SW480 (cell line): ENCODE measurements around the gene FGGY.
"Not testable (repeated sequence)": the region's sequence is repeated elsewhere in the genome, so short reads cannot be mapped to it uniquely, and the experiment has no call there.

ENCODE experiments used
- DNase-seq: peaks from one replicate; pipeline ENCODE4 v3.0.0-alpha.2; 2016; ENCODE audit warnings: low spot score

The FGGY gene

GRCh38 chr1:59482986-59483385, 186.1 kb downstream of the FGGY start:
- no peak for DNase-seq

- peak; percentile 52 for DNase-seq
These were observed 187.2 kb downstream of the FGGY start for GRCh38 chr1:59484096-59484495.

- no peak for DNase-seq
These were observed 188.3 kb downstream of the FGGY start for GRCh38 chr1:59485171-59485570.

GRCh38 chr1:59485949-59486348, 189.1 kb downstream of the FGGY start:
- DNase-seq: no peak

- DNase-seq: no peak
These were observed 189.7 kb downstream of the FGGY start for GRCh38 chr1:59486615-59487014.

GRCh38 chr1:59487335-59488031, 190.6 kb downstream of the FGGY start:
- DNase-seq: no peak

- no peak for DNase-seq
These were observed 195.6 kb downstream of the FGGY start for GRCh38 chr1:59492500-59492899.

- DNase-seq: no peak
These were observed 197.4 kb downstream of the FGGY start for GRCh38 chr1:59494145-59494833.

GRCh38 chr1:59496156-59496555, 199.3 kb downstream of the FGGY start:
- not testable (repeated sequence) for DNase-seq

GRCh38 chr1:59497616-59498015, 200.7 kb downstream of the FGGY start:
- no peak for DNase-seq

- peak; percentile 43 for DNase-seq
These were observed 201.7 kb downstream of the FGGY start for GRCh38 chr1:59498640-59499039.

- peak; percentile 66 for DNase-seq
These were observed 202.5 kb downstream of the FGGY start for GRCh38 chr1:59499273-59499942.

GRCh38 chr1:59499943-59500569, 203.2 kb downstream of the FGGY start:
- DNase-seq: peak; percentile 30

- DNase-seq: no peak
These were observed 204.3 kb downstream of the FGGY start for GRCh38 chr1:59500950-59501742.

GRCh38 chr1:59502009-59502691, 205.3 kb downstream of the FGGY start:
- DNase-seq: no peak

GRCh38 chr1:59504276-59504675, 207.4 kb downstream of the FGGY start:
- no peak for DNase-seq

GRCh38 chr1:59505596-59506028, 208.7 kb downstream of the FGGY start:
- no peak for DNase-seq

GRCh38 chr1:59506952-59507351, 210.1 kb downstream of the FGGY start:
- DNase-seq: peak; percentile 17

- no peak for DNase-seq
These were observed 212.5 kb downstream of the FGGY start for GRCh38 chr1:59509341-59509875.

- DNase-seq: no peak
These were observed 213.4 kb downstream of the FGGY start for GRCh38 chr1:59510249-59510648.
